Measurements from ENCODE around the gene PRR36.
"Not testable (repeated sequence)": the region's sequence is repeated elsewhere in the genome, so short reads cannot be mapped to it uniquely, and the experiment has no call there.

DNA sequence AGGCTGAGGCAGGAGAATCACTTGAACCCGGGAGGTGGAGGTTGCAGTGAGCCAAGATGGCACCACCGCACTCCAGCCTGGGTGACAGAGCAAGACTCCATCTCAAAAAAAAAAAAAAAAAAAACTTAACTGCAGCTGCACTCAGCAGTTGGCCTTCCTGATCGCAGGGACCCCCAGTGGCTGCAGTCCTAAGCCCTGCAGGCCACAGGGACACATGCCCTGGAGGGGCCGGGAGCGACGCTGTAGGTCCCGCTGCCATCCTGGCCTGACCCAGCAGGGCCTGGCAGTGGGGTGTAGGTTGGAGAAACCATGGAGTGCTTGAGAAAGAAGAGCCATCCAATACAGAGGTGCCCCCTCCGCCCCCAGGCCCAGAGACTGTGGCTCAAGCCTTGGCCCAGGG, 15.1 kb downstream of the PRR36 start:
- not testable (repeated sequence) for TF ChIP-seq CTCF, EZH2phosphoT487, EZH2 (IDR thresholded peaks at IDR 0.05)

Data from neural progenitor cell (in vitro differentiated cells).